ENCODE measurements around the gene CACNA2D4.

Gene CACNA2D4

DNA sequence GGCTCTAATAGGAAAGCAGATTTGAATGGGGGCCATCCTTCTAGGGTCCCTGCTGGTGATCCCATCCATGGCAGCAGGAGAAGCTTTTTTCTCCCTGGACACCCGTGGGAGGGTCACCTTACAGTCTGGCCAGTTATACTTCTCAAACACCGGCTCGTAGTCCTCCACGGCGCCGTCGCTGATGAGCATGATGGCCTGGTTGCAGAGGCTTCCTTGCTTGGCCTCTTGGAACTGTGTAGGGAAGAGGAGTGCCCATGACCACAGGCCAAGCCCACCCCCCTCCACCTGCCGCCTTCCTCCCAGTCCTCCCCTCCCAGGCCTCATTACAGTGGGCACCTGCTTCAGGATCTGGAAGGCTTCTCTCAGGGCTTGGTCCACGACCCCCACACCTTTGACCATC, 33.8 kb downstream of the CACNA2D4 start:
- no peak for DNase-seq

GRCh38 chr12:1883513-1883912, 34.9 kb downstream of the CACNA2D4 start:
- no peak for DNase-seq

GRCh38 chr12:1882850-1883470, 35.5 kb downstream of the CACNA2D4 start:
- DNase-seq = no peak

GRCh38 chr12:1882405-1882804, 36.0 kb downstream of the CACNA2D4 start:
- no peak for DNase-seq

DNA sequence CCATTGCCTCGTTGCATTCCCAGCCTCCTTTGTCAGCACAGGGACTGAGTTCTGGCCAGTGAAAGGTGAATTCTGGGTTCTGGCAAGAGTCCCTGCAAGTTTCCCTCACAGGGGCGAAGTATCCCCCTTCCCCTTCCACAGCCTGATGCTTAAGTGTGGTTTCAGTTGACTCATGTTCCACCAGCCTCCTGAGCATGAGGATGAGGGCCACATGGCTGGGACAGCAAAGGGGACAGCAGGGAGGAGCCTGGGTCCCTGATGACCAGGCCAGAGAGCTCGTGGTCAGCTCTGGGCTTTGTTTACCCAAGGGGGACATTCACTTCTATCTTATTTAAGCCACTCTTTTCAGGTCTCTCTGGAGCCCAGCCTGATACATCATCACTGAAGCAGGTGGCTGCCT, 36.5 kb downstream of the CACNA2D4 start:
- no peak for DNase-seq

GRCh38 chr12:1881301-1881700, 37.2 kb downstream of the CACNA2D4 start:
- DNase-seq = no peak

- DNase-seq = no peak
These were observed 37.6 kb downstream of the CACNA2D4 start for GRCh38 chr12:1880876-1881275.

- no peak for DNase-seq
These were observed 38.2 kb downstream of the CACNA2D4 start for GRCh38 chr12:1880153-1880845.

- DNase-seq = no peak
These were observed 38.8 kb downstream of the CACNA2D4 start for GRCh38 chr12:1879633-1880032.

DNA sequence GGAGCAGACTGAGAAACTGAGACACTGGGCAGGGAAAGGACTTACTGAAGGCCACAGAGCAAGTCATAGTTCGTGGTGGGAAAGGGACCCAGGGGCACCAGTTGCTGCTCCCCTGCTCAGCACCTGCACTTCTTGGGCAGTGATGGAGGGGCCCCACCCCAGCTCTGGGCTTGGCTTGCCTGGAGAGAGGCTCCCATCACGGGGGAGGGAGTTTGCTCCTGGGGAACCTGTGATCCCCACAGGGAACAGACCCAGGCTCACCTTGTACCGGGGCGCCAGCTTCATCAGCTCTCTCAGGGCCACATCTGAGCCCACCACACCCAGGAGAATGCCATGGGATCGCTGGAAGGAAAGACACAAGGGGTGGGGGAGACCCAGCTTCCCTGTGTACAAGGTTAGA, 39.8 kb downstream of the CACNA2D4 start:
- DNase-seq = no peak

DNA sequence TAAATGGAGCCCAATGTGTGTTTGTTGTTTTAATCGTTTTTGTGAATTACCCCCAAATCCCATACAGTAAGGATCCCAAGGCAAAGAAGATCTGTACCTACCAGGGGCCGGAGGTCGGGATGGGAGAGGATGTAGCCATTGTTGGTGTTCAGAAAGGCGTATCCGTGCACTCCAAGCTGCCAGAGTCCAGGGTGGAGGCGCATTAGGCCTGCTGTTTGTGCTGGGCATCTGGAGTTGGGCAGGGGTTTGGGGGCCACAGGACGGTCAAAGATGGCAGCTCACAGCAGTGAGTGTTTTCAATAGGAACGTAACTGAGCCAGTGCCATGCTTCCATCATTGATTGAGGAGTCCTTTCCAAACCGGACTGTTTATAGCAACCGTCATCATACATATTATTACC, 40.2 kb downstream of the CACNA2D4 start:
- no peak for DNase-seq

DNA sequence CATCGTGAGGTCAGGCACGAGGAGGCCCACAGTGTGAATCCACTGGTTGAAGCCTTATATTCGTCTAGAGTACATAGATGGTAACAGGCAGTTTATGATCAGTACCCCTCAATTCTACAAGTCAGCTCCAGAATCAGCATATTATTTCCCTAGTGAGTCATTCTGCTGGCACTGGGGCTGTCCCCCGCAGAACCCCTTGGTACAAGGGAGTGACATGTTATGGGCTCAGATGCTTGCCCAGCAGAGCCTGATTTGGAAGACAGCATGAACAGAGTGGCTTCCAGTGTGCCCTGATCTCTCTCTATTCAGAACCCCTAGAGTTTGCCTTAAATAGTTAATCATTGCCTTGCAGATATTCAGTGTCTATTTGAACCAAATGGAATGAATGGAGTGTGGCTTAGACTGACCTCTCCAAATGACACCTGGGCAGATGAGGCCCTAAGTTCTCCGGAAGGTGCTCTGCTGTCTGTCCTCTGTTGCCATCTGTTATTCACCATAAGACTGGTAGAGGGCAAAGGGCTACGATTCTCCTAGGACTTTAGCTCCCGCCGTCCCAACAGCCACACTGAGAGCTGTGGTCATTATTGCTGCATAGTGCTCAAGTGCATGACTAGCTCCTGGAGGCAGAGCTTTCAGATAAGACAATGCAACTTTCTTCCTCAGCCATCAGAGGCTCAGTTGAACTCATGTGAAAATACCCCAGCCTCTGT, 41.1 kb downstream of the CACNA2D4 start:
- DNase-seq = no peak

GRCh38 chr12:1876086-1876485, 42.4 kb downstream of the CACNA2D4 start:
- no peak for DNase-seq

DNA sequence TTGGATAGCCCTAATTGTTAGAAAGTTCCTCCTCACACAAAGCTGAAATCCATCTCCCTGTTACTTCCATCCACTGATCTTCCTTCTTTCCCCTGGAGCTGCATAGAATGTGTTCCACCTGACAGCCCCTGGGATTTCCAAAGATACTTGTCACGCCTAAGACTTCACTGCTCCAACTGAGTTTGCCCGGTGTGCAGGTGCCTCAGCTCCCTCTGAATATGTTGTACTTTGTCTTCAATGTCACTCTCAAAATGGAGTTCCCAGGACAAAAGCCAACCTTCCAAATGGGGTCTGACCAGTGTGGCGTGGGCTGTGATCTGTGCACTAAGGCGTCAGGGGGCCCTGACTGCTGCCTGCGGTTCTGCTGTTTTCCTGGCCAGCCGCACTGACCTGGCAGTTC, 42.8 kb downstream of the CACNA2D4 start:
- DNase-seq = no peak

DNA sequence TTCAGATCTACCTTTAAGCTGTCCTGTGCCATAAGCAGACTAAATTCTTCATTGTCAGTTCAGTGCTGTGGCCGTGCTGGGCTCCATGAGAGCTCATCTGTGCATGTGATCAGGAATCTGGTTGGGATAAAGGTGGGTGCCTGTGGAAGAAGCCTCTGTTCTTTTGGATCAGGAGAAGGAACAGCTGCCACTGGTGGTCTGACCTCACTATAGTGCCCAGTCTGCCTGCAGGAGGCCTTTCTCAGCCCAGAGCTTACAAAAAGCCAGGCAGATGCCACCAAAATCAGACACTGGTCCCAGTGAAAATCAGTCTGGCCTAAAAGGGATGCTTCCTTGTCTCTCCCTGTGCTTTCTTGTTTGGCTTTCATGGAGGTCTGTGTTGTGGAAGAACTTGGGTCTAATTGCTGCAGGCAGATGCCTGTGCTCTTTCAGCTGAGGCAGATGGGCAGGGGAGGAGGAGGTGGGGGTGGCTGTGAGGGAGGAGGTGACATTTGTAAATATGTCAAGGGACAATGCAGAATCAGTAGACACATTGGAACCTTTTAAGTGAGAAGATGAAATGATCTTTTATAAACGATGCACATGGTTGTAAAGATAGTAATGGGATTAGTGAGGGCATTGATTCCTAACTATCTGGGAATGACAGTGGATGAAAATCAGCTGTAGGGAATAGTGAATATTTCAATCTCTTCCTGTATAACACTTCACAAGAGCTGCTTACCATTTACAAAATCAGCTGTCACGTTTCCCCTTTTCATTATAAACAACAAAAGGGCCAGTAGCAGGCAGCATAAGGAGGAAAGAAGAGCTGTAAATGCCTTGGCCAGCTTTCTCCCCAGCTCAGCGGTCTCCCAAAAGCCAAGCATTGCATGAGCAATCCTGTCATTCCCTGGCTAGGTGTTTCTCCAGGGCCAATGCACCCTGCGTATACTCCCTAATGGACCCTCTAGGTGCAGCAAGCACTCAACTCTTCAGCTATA, 44.6 kb downstream of the CACNA2D4 start:
- no peak for DNase-seq

GRCh38 chr12:1872448-1872847, 46.0 kb downstream of the CACNA2D4 start:
- DNase-seq = no peak

GRCh38 chr12:1872001-1872400, 46.5 kb downstream of the CACNA2D4 start:
- no peak for DNase-seq

DNA sequence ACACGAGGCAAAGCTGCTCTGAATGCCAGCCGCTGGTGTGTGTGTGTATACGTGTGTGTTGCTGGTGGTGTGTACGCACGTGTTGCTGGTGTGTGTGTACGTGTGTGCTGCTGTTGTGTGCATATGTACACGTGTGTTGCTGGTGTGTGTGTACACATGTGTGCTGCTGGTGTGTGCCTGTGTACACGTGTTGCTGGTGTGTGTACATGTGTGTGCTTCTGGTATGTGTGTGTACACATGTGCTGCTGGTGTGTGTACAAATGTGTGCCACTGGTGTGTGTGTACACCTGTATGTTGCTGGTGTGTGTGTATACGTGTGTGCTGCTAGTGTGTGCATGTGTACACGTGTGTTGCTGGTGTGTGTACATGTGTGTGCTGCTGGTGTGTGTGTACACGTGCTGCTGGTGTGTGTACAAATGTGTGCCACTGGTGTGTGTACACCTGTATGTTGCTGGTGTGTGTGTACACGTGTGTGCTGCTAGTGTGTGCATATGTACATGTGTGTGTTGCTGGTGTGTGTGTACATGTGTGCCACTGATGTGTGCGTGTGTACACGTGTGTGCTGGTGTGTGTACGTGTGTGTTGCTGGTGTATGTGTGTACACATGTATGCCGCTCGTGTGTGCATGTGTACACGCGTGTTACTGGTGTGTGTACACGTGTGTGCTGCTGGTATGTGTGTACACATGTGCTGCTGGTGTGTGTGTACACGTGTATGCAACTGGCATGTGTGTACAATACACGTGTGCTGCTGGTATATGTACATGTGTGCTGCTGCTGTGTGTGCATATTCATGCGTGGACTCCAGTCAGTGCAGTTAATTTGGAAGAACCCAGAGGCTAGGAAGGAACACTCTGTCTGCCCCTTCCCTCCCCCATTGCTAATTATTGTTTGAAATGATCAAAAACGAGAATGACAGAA, 47.2 kb downstream of the CACNA2D4 start:
- no peak for DNase-seq

DNA sequence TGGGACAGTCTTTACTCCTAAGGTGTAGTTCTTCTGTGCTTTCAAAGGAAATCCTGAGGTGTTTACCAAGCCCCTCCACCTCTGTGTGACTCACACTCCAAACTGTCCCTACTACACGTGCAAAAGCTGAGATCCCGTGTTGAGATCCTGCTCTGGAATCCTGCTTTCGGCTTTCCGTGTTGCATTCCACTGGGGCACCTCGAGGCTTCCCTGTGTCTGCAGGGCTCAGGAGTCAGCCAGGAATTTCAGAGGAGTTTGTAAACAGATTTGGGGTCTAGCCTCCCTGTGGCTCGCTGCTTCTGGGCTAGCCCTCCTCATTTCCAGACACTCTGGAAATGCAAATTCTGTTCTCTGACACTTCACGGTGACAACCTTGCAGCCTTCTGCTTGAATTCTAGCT, 48.4 kb downstream of the CACNA2D4 start:
- no peak for DNase-seq

- DNase-seq = no peak
These were observed 49.3 kb downstream of the CACNA2D4 start for GRCh38 chr12:1869145-1869544.

DNA sequence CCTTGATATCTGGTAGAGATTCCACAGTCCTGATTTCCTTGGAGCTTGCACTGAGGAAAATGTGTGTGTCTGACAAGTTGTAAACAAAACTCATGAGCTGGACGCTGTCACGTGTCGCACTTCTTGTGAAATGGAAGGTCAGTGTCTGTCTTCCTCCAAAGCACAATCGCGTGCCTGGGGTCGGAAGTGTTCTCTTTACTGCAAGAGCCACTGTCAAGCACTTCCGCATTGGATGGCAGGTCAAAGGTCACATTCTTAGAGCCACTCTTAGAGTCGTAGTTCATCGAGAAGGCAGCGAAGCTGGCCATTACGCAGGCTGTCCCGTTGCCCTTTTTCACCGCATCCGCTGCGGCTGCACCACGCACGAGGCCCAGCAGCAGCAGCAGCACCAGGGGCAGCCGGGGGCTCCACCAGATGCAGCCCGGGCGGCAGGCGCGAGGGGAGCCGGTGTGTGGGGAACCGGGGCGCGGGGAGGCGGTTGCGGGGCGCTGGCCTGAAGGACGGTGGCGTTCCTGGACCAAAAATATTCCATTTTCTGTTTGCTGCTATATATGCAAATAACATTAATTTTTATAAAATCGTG, 53.1 kb downstream of the CACNA2D4 start:
- DNase-seq = no peak

- no peak for DNase-seq
These were observed 53.6 kb downstream of the CACNA2D4 start for GRCh38 chr12:1864867-1865266.
